Right lobe of liver (tissue), 4 donors: Measurements from ENCODE around the gene ANKRD63.

ENCODE experiments used
- POLR2A ChIP-seq: fragments of 450-650 bp; IDR thresholded peaks from one replicate; pipeline ENCODE4 v1.6.1; 2017; ENCODE audit warnings: antibody characterized with exemption, mild to moderate bottlenecking
- TF ChIP-seq, protein P1 (sequence below), 4 donors: fragments of 200-600 bp in 3 of 4; fragments of 450-650 bp in 1 of 4; IDR thresholded peaks; one replicate each; pipeline versions ENCODE4 v1.5.1 to v1.8.0; 2016 to 2022; ENCODE audit warnings: antibody characterized with exemption in 4 of 4, mild to moderate bottlenecking in 2 of 4
- donor health status: DM: no; HTN: no; CAD: no.
- donor health status: DM: no; HTN: no; CAD: no.
- donor health status: DM: no; HTN: yes; CAD: no.

DNA sequence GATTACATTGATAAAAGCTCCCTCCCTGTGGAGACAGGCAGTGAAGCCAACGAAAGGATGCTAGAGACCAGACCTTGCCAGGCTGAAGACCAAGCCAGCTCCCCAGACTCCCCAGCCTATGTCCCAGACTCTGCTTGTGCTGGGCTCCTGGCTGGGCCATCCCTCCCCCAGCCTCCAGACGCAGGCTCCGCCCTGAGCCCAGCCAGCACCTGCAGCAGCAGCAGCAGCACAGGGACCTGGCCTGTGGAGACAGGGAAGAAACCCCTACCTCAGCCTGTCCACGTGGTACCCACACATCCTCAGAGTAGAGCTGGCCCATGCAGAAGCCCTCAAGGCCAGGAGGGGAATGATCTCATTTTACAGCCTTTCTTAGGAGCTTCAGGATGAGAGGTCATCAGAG is 13.3 kb downstream of the ANKRD63 start:
- TF ChIP-seq, protein P1, sequence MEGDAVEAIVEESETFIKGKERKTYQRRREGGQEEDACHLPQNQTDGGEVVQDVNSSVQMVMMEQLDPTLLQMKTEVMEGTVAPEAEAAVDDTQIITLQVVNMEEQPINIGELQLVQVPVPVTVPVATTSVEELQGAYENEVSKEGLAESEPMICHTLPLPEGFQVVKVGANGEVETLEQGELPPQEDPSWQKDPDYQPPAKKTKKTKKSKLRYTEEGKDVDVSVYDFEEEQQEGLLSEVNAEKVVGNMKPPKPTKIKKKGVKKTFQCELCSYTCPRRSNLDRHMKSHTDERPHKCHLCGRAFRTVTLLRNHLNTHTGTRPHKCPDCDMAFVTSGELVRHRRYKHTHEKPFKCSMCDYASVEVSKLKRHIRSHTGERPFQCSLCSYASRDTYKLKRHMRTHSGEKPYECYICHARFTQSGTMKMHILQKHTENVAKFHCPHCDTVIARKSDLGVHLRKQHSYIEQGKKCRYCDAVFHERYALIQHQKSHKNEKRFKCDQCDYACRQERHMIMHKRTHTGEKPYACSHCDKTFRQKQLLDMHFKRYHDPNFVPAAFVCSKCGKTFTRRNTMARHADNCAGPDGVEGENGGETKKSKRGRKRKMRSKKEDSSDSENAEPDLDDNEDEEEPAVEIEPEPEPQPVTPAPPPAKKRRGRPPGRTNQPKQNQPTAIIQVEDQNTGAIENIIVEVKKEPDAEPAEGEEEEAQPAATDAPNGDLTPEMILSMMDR (IDR thresholded peaks at IDR 0.05): no peak
- no peak for TF ChIP-seq POLR2A
